CD4-positive, alpha-beta T cell treated with Interferon alpha-2 for 1 hour (primary cell): ENCODE results near the gene ISM1.

ENCODE experiments used
- DNase-seq, 2 donors: peaks; one replicate each; pipeline ENCODE4 v3.0.0-alpha.2; 2020 to 2022

Gene ISM1

DNA sequence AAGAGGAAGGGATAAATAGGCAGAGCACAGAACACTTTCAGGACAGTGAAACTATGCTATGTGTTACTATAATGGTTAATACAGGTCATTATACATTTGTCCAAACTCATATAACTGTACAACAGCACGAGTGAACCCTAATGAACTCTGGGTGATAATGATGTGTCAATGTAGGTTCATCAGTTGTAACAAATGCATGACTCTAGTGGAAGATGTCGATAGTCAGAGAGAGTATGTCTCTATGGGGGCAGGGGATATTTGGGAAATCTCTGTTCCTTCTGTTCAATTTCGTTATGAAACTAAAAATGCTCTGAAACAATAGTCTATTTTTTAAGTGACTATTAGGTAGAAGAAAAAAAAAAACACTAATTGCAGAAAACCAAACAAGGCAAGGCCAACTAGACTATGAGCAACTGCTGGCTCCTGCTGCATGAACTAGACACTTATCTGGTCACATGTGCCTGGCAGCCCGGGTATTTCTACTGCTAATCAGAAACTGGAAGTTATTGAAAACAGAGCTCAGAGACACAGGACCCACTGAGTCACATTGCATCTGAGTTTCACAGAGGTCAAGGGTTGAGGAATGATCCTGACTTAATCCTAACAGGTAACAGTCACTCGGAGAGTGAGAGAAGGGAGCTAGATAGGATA is 97.9 kb downstream of the ISM1 start:
- DNase-seq: no peak

DNA sequence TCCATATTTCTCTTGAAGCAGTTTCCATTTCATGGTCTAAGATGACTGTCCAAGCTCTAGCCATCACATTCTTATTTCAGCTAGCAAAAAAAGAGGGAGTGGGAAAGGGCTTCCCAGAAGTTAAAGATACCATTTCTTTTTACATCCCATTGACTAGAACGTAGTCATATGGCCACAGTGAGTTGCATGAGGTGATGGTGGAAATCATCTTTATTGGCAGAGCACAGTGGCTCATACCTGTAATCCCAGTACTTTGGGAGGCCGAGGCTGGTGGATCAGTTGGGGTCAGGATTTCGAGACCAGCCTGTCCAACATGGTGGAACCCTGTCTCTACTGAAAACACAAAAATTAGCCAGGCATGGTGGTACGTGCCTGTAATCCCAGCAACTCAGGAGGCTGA is 99.6 kb downstream of the ISM1 start:
- DNase-seq: no peak

DNA sequence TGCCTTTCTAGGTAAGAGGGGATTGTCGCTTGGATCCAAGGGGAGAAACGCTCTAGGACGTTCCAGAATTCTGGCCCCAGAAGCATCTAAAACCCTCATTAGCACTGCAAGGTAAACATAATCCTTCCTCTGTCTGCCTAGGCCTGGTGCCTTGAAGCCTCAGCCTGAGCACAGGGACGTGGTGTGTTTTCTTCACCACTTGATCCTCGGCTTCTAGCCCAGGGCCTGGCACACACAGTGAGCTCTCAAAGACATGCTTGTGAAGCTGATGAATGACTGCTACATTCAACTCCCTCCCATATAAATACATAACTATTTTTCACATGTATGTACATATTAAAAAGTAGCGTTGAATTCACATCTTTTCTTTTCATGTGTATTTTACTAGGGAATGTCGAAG is 100.3 kb downstream of the ISM1 start:
- DNase-seq: no peak

DNA sequence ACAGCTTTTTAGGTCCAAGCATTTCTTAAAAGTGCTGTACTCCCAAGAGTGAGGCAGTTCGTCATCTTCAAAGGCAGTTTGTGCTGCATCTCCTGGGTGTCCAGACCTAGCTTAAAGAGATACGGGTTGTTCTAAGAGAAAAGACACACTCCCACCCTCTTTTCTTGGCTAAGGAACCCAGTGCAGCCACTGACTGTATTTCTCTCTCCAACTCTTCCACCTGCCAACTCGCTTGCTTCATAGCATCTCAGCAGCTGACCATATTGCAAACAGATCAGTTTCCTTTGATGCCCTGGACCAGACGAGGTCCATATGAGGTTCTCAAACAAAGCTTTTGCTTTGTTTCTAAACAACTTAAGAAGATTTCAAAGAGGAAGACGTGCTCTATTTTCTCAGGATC is 101.1 kb downstream of the ISM1 start:
- no peak for DNase-seq

DNA sequence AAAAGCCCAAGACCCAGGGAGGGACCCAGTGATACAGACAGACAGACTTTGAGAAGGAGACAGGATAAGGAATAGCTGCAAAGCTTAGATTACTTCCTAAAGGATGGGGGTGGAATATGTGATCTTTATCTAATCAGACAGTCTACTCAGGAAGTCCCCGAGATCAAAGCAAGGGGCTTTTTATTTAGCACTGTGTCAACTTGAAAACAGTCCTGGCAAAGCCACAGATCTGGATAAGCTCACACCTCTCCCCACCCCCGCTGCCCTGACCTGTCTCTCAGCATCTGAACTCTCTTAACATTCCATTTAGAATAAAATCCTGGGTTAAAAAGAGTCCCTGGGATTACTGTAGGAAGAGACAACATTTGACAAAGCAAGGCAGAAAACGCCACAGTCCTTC is 101.5 kb downstream of the ISM1 start:
- DNase-seq: no peak

DNA sequence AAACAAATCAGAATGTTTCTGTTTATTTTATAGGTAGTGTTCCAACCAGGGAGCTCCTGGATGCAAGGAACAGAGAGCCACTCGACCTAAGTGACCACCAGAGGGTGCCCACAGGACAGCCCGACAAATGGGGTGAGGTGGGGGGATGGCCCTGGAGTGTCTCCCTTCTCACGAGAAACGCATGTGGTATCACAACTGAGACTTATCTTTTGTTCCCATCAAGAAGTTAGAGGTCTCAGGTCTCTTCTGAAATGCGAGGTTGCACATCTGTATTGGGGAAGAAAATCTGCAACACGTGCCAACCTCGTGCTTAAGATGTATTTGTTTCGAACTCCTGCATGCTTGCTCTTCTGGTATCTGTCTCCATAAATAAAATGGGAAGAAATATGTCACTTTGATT is 104.0 kb downstream of the ISM1 start:
- DNase-seq: no peak

DNA sequence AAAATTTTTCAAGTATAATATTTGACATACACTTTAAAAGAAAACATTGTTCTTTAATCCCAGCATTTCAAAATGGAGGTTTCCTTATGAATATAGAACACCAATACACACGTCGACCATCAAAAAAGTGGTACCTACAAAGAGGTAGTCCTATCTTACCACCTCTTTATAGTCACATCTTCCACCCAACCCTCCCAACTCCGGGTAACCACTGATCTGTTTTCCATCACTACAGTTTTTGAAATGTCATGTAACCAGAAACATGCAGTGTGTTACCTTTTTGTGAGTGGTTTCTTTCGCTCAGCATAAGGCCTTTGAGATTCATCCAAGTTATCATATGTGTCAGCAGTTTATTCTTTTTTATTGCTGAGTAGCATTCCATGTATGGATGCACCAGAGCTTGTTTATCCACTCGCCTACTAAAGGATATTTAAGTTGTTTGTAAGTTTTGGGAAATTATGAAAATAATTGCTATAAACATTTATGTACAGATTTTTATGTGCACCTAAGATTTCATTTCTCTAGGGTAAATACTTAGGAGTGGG is 104.8 kb downstream of the ISM1 start:
- no peak for DNase-seq

DNA sequence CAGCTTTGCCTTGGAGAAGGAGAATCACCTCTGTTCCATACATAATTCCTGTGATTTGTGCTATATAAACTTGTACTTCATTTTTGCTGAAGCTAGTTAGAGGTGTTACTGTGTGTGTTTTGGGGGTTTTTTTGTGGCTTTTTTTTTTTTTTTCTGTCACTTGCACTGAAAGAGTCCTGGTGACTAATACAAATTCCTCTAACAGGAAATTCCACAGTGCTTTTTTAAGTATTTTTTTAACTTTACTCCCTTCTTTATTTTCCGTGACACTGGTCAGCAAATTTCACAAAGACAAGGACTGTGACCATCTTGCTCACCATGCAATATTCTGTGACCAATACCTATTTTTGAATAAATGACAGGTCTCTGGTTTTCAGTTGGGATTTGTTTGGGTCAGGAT is 110.5 kb downstream of the ISM1 start:
- DNase-seq: no peak

DNA sequence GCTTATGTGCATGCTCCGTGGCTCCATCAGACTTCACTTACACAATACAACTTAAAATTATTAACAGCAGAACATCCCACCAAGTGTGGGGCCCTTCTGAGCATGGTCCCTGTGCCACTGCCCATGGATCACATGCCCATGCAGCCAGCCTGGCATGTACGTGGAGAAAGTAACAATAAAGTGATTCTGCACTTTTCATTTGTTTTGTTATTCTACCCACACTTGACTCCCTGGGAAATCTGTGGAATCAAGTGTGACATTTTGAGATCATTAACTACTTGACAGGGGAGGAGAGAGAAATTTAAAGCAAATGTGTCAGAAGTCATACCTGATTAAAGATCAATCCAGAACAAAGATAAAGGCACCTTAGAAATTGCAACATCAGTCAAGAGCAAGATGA is 112.0 kb downstream of the ISM1 start:
- no peak for DNase-seq

DNA sequence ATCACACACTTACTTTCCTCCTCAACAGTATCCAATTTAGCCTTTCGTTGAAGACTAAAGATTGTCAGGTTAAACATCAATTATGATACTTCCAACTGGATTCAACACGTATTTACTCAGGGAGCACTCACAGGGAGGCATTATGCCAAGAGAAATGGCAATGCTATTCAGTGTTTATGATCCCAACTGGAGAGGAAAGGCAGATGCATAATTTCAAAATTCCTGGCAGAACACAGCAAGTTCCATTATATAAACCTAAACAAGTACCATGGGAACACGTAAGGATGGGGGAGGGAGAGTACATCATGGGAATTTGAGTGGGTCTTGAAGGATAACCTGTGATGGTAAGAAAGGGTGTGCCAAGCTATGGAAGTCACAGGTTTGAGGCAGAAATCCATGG is 112.7 kb downstream of the ISM1 start:
- no peak for DNase-seq

DNA sequence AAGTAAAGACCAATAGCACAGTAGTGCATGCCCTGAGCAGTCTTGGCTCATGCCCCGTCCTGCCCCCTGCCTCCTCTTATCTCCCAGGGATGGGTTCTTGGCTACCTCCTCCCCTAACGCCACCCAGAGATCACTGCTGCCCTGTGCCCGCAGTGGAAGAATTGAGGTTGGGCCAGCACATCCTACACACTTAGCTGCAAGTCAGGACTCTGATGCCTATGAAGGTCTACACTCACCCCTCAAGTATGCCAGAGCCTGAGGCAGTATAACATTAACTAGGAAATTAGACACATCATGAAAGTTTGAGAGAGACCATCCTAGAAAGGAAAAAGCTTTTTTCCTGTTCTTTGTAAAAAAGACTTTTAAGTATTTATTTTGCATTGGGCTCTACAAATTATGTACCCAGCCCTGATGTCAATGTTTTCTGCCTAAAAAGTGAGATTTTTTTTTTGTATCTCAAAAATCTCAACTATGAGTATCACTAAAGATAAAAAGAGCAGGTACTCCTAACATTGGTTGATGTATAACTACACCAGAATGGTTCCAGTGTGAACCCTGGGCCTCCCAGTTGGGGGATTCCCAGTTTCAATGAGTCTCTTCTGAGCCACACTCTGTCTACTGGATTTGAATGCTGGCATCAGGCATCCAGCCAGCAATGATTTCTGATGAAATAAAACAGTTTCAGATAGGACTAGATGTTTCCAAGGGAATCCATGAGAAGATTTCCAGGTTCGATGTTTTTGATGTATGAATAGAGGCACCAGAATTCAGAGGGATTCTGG is 115.4 kb downstream of the ISM1 start:
- DNase-seq: no peak

DNA sequence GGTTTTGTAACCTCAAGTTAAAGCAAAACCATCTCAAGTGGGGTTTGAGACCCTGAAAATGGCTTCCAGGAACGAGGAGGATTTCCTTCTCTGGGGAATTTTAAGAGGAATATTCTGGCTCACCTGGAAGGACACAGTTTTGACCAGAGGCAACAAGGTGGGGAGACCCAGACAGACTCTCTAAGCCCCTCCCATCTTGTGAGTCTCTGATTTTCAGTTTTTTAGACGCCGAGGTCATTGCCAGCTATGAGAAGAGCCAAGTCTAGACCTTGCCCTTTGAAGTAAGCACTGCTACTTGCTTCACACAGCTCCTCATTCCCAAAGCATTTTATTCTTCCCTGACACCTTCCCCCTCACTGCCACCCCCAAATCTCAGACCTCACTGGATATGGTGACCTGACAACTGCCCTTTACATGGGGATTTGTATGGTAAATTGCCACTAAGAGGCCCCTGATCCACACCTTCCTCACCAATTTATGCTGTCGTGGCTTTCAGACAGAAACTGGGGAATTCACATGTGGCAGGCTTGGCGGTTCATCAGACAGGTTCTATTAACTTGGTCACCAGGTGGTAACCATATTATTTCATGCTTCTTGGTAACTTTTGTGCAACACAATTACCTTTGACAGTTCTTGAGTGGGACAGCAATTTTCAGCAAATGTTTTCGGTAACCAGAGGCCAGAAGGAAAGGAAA is 116.2 kb downstream of the ISM1 start:
- DNase-seq: no peak

DNA sequence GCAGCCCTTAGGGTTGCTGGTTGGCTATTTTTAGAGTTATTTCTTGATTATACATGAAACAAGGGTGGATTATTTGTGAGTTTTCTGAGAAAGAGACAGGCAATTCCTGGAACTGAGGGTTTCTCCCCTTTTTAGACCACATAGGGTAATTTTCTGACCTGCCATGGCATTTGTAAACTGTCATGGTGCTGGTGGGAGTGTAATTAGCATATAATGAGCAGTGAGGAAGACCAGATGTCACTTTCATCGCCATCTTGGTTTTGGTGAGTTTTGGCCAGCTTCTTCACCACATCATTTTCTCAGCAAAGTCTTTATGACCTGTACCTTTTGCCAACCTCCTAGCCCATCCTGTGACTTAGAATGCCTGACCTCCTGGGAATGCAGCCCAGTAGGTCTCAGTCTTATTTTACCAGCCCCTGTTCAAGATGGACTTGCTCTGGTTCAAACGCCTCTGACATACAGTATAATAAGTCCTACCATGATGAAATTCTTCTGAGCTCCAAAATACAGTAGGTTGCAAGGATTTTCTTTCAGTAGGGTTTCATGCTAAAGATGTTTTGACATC is 117.1 kb downstream of the ISM1 start:
- no peak for DNase-seq

DNA sequence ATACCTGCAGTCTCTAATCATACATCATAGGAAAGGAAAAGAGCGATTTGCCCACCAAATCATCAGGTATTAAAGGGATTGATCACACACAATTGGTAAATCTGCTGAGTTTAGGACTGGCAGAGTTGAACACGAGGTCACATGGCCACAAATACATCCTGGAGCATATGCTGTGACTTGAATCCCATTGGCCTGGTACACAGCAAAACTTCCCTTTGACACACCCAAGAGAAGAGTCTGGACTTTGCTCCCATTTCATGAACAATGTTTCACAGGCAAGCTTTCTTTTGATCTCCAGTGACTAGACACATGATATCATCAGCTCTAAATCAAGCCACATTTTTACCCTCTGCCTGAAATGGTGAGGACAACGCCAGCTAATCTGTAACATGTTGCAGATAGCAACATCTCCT is 117.9 kb downstream of the ISM1 start:
- DNase-seq: no peak

DNA sequence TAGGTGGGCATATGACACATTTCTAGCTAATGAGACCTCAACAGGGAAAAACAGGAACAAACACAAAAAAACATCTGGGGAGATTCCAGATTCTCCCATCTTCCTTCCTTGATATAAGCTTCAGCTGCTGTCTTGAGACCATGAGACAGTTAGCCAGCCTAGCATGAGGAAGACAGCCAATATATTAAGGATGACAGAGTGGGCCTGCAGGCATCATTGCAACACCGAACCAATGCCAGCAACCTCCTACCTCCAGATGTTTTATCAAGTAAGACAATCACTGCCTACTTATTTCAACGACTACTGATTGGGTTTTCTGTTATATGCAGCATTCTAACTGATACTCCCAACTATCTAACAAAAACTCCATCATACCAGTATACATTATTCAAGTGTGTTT is 119.0 kb downstream of the ISM1 start:
- no peak for DNase-seq

DNA sequence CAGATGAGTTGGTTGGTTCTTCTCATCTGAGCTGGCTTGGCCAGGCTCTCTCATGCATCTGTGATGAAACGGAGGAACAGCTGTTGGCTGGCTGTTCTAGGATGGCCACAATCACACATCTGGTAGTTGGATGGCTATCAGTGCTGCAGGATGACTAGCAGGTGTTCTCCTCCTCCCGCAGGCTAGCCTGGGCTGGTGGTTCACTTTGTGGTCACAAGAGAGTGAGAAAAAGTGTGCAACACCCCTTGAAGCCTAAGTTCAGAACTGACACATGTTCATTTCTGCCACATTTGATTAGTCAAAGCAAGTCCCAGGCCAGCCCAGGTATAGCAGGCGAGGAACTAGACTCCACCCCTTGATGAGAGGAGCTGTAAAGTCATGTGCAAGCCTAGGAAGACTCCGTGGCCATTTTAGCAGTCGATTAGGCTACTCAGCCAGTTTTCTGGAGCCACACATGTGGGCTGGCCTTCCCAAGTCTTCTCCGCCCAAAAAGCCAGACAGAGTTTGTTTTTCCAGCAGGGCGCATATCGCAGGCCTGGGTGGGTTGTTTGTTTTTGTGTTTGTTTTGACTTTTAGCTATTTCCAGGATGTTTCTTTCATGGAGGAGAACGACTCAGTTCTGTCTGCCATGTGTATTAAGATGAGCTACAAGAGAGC is 120.8 kb downstream of the ISM1 start:
- DNase-seq: no peak

DNA sequence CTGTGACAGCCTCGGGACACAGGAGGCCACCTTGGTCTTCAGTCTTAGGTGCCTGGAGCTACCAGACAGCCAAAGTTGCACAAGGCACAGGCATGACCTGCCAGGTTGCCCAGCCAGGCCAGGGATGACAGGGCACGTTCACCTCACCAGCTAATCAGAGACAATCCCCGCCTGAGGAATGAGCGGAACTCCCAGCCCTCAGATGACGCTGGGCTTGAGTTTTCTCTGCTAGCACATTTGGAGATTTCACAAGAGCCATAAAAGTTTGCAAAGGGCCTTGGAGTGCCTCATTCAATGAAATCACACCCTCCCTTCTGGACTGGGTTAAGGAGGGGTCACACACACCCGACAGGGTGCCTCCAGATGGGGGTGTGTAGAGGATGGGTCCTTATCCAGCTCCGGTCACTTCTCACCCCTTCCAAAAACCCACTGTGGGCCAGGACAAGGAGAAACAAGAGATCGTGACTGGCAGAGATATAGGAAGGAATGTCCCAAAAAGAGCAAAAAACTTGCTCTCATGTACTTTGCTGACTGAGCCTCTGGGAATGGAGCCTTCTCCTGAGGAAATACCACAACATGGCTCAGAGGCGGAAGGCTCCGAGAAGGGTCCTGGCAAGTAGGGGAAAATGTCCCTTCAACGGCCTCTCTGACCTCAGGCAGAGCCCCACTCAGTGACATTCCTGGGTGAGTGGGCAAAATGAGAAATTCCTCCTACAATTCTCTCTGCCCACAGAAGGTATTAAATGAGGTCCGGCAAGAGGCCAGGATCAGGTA is 121.6 kb downstream of the ISM1 start:
- no peak for DNase-seq

DNA sequence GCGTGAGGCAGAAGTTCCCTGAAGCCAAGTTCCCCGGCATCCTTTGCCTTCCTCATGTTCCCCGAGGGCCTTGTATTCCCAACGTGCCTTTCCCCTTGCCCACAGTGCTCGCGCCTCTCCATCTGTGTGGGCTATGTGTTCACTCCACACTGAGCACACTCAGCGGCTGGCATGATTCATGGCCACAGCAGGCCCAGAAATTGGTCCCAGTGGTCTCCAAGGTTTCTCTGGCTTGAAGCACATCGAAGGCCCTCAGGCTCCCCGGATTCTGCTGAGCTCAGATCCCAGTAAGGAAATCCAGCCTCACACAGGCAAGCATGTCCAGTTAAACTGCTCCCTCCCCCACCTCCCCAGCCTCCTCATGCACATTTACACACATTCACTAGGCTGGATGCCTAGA is 123.6 kb downstream of the ISM1 start:
- no peak for DNase-seq

DNA sequence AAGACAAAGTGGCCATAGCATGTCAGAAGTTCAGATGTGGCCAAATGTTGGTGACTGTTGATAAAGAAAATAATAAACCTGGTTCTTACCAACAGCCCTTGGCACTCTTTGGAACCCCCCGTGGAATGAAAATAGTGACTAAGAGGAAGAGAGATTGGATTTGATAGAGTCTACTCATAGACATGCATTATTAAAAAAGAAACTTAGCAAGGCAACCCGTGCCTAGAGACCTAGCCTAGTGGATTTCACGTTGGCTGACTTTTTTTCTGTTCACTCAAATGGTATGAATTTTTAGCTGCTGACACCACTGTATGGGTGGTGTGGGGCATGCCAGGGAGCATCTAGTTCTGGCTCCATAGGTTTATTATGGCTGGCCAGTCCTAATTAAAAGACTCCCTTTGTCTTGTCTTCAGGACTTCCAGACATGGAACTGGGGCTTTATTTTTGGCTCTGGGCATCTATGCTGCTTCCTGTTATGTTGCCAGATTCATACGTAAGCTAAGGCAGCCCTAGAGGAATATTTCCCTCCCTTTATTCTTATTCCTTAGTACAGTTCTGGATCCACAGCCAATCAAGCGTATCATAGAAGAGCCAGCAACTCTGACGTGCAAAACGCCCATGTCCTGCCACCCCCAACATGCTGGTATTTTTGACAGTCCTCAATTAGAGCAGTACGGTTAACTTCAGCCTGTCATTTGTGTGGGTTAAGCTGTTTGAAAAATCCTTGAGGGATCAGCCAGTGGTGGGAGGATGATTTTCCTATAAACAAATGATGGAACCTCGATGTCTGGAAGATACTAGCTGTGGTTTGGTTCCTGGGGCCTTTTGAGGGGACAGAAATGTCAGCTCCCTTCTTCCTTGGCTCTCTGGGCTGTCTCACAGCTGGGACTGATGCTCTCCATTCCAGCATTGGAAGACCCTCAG is 127.5 kb downstream of the ISM1 start:
- no peak for DNase-seq

DNA sequence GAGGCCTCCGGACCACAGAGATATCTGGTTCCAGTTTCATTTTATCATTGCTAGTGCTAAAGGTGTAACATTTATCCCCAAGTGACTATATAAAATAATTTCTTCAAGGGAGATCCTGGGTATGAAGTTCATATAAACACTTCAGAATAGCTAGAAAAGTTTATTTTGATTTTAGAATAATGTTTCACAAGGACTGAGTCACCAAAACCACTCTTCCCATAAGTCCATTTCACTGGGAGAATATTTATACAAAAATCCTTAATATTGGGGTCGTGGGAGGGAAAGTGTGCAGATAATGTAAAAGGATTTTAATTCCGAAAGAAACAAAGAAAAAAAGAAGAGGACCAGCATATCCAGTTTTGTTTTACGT is 128.1 kb downstream of the ISM1 start:
- DNase-seq: no peak
